HEK293T (cell line): Measurements from ENCODE around the gene TBCEL.

Experiments used
- ARNT ChIP-seq: fragments of 450-650 bp; IDR thresholded peaks from 2 replicates; pipeline ENCODE4 v1.6.1; 2017; ENCODE audit warnings: mild to moderate bottlenecking
- BHLHE40 ChIP-seq: fragments of 450-650 bp; IDR thresholded peaks from 2 replicates; pipeline ENCODE4 v1.6.1; 2016; ENCODE audit warnings: mild to moderate bottlenecking, moderate library complexity, borderline replicate concordance
- CTBP1 ChIP-seq: fragments of 450-650 bp; IDR thresholded peaks from 2 replicates; pipeline ENCODE4 v1.6.1; 2016; ENCODE audit warnings: borderline replicate concordance
- FOXA1 ChIP-seq: fragments of 450-650 bp; IDR thresholded peaks from 2 replicates; pipeline ENCODE4 v1.6.1; 2016; ENCODE audit warnings: mild to moderate bottlenecking
- FOXK2 ChIP-seq: fragments of 450-650 bp; IDR thresholded peaks from 2 replicates; pipeline ENCODE4 v1.6.1; 2016; ENCODE audit warnings: mild to moderate bottlenecking
- FOXM1 ChIP-seq: fragments of 450-650 bp; IDR thresholded peaks from 2 replicates; pipeline ENCODE4 v1.6.1; 2017; ENCODE audit warnings: mild to moderate bottlenecking, borderline replicate concordance
- L3MBTL2 ChIP-seq: fragments of 450-650 bp; conservative IDR thresholded peaks from 2 replicates; pipeline ENCODE4 v1.6.1; 2016; ENCODE audit warnings: mild to moderate bottlenecking
- NFRKB ChIP-seq: fragments of 450-650 bp; IDR thresholded peaks from 2 replicates; pipeline ENCODE4 v1.6.1; 2016; ENCODE audit warnings: mild to moderate bottlenecking, moderate library complexity
- SP1 ChIP-seq: fragments of 450-650 bp; IDR thresholded peaks from 2 replicates; pipeline ENCODE4 v1.6.1; 2017
- SUZ12 ChIP-seq: fragments of 450-650 bp; IDR thresholded peaks from 2 replicates; pipeline ENCODE4 v1.6.1; 2016; ENCODE audit warnings: mild to moderate bottlenecking
- TARDBP ChIP-seq: fragments of 450-650 bp; IDR thresholded peaks from 2 replicates; pipeline ENCODE4 v1.6.1; 2016

- no peak for TF ChIP-seq TARDBP
- no peak for TF ChIP-seq FOXK2
- no peak for TF ChIP-seq SUZ12
- no peak for TF ChIP-seq CTBP1
- no peak for TF ChIP-seq FOXM1
- TF ChIP-seq SP1: no peak
- no peak for TF ChIP-seq NFRKB
- no peak for TF ChIP-seq BHLHE40
- no peak for TF ChIP-seq L3MBTL2
- no peak for TF ChIP-seq FOXA1
- no peak for TF ChIP-seq ARNT
Measured at GRCh38 chr11:121132211-121132976, 108.5 kb downstream of the TBCEL start.
